ENCODE results near the gene MYCN.

The MYCN gene

GRCh38 chr2:15932394-15933183, 7.8 kb upstream of the MYCN start:
- DNase-seq: no peak

GRCh38 chr2:15933184-15933845, 7.0 kb upstream of the MYCN start:
- DNase-seq: no peak

- no peak for DNase-seq
Measured at GRCh38 chr2:15934291-15934945, 5.9 kb upstream of the MYCN start.

GRCh38 chr2:15935189-15935588, 5.2 kb upstream of the MYCN start:
- DNase-seq: no peak

- DNase-seq: peak; percentile 100
Measured at GRCh38 chr2:15935675-15936074, 4.7 kb upstream of the MYCN start.

- DNase-seq: no peak
Measured at GRCh38 chr2:15936277-15937104, 3.9 kb upstream of the MYCN start.

- no peak for DNase-seq
Measured at GRCh38 chr2:15937105-15937881, 3.1 kb upstream of the MYCN start.

- DNase-seq: no peak
Measured at GRCh38 chr2:15937882-15938802, 2.2 kb upstream of the MYCN start.

GRCh38 chr2:15938803-15939555, 1.4 kb upstream of the MYCN start:
- DNase-seq: no peak

- no peak for DNase-seq
Measured at GRCh38 chr2:15939556-15939853, 845 bp upstream of the MYCN start.

- peak; percentile 100 for DNase-seq
Measured at GRCh38 chr2:15940661-15941480, 521 bp downstream of the MYCN start.

- peak; percentile 100 for DNase-seq
Measured at GRCh38 chr2:15941481-15941850, 1.1 kb downstream of the MYCN start.

- peak; percentile 100 for DNase-seq
Measured at GRCh38 chr2:15941871-15942710, 1.7 kb downstream of the MYCN start.

GRCh38 chr2:15942711-15943345, 2.5 kb downstream of the MYCN start:
- DNase-seq: no peak

GRCh38 chr2:15943378-15944280, 3.3 kb downstream of the MYCN start:
- peak; percentile 100 for DNase-seq

- peak; percentile 100 for DNase-seq
Measured at GRCh38 chr2:15944325-15945017, 4.1 kb downstream of the MYCN start.
